Tibial nerve (tissue), 4 donors: Measurements from ENCODE around the gene GRM7. TPM values are rescaled to one million over a fixed set of nuclear protein-coding genes. Genes with fewer than 3 reads are reported as not detected.

Source experiments
- DNase-seq, 2 donors: peaks; one replicate each; pipeline ENCODE4 v3.0.0-alpha.2; 2019; ENCODE audit warnings: low spot score in 2 of 2
- H3K27ac ChIP-seq, 4 donors: fragments of 200-600 bp; sonication (generic) in 3 of 4; one replicate each; pipeline ENCODE4 v1.5.1; 2017 to 2019; ENCODE audit warnings: mild to moderate bottlenecking in 1 of 4
- H3K27me3 ChIP-seq, 2 donors: fragments of 200-600 bp; sonication (generic) in 1 of 2; one replicate each; pipeline versions ENCODE4 v1.5.1 to v1.6.0; 2017 to 2019
- H3K36me3 ChIP-seq, 3 donors: fragments of 200-600 bp; sonication (generic); one replicate each; pipeline ENCODE4 v1.5.1; 2018 to 2019
- H3K4me1 ChIP-seq, 4 donors: fragments of 200-600 bp; sonication (generic) in 3 of 4; one replicate each; pipeline ENCODE4 v1.5.1; 2017 to 2019
- H3K4me3 ChIP-seq, 4 donors: fragments of 200-600 bp; sonication (generic) in 3 of 4; one replicate each; pipeline ENCODE4 v1.5.1; 2017 to 2019; ENCODE audit warnings: mild to moderate bottlenecking in 1 of 4, moderate library complexity in 1 of 4
- H3K9me3 ChIP-seq, 4 donors: fragments of 200-600 bp; sonication (generic) in 3 of 4; one replicate each; pipeline ENCODE4 v1.5.1; 2017 to 2019
- CTCF ChIP-seq, 5 experiments: fragments of 200-600 bp in 3 of 5; fragments of 450-650 bp in 2 of 5; sonication (generic) in 3 of 5; IDR thresholded peaks; one replicate each; pipeline ENCODE4 v1.5.1; 2016 to 2019; ENCODE audit warnings: antibody characterized with exemption in 5 of 5, mild to moderate bottlenecking in 3 of 5, moderate library complexity in 2 of 5
- EP300 ChIP-seq, 2 donors: sonication (generic); formaldehyde crosslinking; IDR thresholded peaks; one replicate each; pipeline ENCODE4 v1.6.1; 2017; ENCODE audit warnings: antibody characterized with exemption in 2 of 2, mild to moderate bottlenecking in 1 of 2
- POLR2A ChIP-seq, 2 donors: fragments of 450-650 bp; IDR thresholded peaks; one replicate each; pipeline ENCODE4 v1.6.1; 2017; ENCODE audit warnings: antibody characterized with exemption in 2 of 2, mild to moderate bottlenecking in 2 of 2, moderate library complexity in 2 of 2
- WGBS, 2 donors: methylation state at CpG; one replicate each; pipeline ENCODE4 v1.1.5; 2018; 5-methylcytosine and 5-hydroxymethylcytosine counted together
- total RNA-seq, 4 donors: library from RNA; depleted of rRNA; stranded (reverse); fragments of >200 nt; gene quantifications; one replicate each; pipeline ENCODE4 v1.1.0, GENCODE V29; 2016

GRM7 gene
- total RNA-seq, 4 donors from 2014 or later, result 0.22 to 0.84 TPM; not detected in 2

- peak in 1 of 2 donors; percentile 61 for DNase-seq
- H3K36me3 ChIP-seq, result no peaks in the 10 kb centered on the region
- WGBS, 2 donors, result 19 to 23% methylated on average over 4 of the region's 4 CpGs
These were observed 821.9 kb downstream of the GRM7 start for GRCh38 chr3:7682822-7683229.

GRCh38 chr3:7683426-7683825 is 822.5 kb downstream of the GRM7 start:
- TF ChIP-seq CTCF (IDR thresholded peaks at IDR 0.05), result no peak
- TF ChIP-seq EP300 (IDR thresholded peaks at IDR 0.05), result no peak
- TF ChIP-seq POLR2A (IDR thresholded peaks at IDR 0.05), result no peak
- 59 to 68% methylated on average over 1 of the region's 1 CpG for WGBS, 2 donors
- Histone ChIP-seq H3K27ac (peak overlapping the region in 2 of 4 donors; percentile 22 to 23), H3K27me3 (no peaks in the 10 kb centered on the region), H3K4me1 (peaks cover 0 to 15% (median 0%) of the 10 kb centered on the region in 4 donors), H3K4me3 (no peak overlapping the region), H3K9me3 (peaks cover 0 to 7% (median 0%) of the 10 kb centered on the region in 4 donors), H3K36me3 (no peaks in the 10 kb centered on the region)
- DNase-seq, result no peak

More at GRCh38 chr3:7682822-7683229, 821.9 kb downstream of the GRM7 start:
- Histone ChIP-seq H3K4me3 (no peak overlapping the region), H3K4me1 (peaks cover 0 to 15% (median 0%) of the 10 kb centered on the region in 4 donors), H3K9me3 (peaks cover 0 to 7% (median 0%) of the 10 kb centered on the region in 4 donors), H3K27ac (peak overlapping the region in 2 of 4 donors; percentile 22 to 23), H3K27me3 (no peaks in the 10 kb centered on the region)
- TF ChIP-seq CTCF (IDR thresholded peaks at IDR 0.05), result no peak
- TF ChIP-seq POLR2A (IDR thresholded peaks at IDR 0.05), result no peak
- TF ChIP-seq EP300 (IDR thresholded peaks at IDR 0.05), result peak in 1 of 2 donors; percentile 44

- Histone ChIP-seq H3K27ac (no peak overlapping the region), H3K36me3 (no peaks in the 10 kb centered on the region), H3K27me3 (no peaks in the 10 kb centered on the region), H3K4me1 (peaks cover 0 to 15% (median 0%) of the 10 kb centered on the region in 4 donors), H3K9me3 (peaks cover 0 to 7% (median 0%) of the 10 kb centered on the region in 4 donors), H3K4me3 (no peak overlapping the region)
- no peak for DNase-seq
- 16 to 47% methylated on average over 1 of the region's 1 CpG for WGBS, 2 donors
- TF ChIP-seq EP300 (IDR thresholded peaks at IDR 0.05) (no peak), CTCF (IDR thresholded peaks at IDR 0.05) (no peak), POLR2A (IDR thresholded peaks at IDR 0.05) (no peak)
These were observed 823.3 kb downstream of the GRM7 start for GRCh38 chr3:7684182-7684715.

- 57 to 58% methylated on average over 6 of the region's 6 CpGs for WGBS, 2 donors
- H3K4me1 ChIP-seq, result peaks cover 0 to 11% (median 0%) of the 10 kb centered on the region in 4 donors
- peaks cover 0 to 7% (median 0%) of the 10 kb centered on the region in 4 donors for H3K9me3 ChIP-seq
- TF ChIP-seq CTCF (IDR thresholded peaks at IDR 0.05) (no peak), POLR2A (IDR thresholded peaks at IDR 0.05) (no peak), EP300 (IDR thresholded peaks at IDR 0.05) (no peak)
- H3K27me3 ChIP-seq, result no peaks in the 10 kb centered on the region
- peak overlapping the region in 1 of 4 donors; percentile 6 for H3K27ac ChIP-seq
- DNase-seq, result no peak
- H3K4me3 ChIP-seq, result no peak overlapping the region
- no peaks in the 10 kb centered on the region for H3K36me3 ChIP-seq
These were observed 826.7 kb downstream of the GRM7 start for GRCh38 chr3:7687428-7688147.

- no peak for DNase-seq
- Histone ChIP-seq H3K36me3 (no peaks in the 10 kb centered on the region), H3K4me3 (no peak overlapping the region), H3K27me3 (no peaks in the 10 kb centered on the region), H3K4me1 (no peaks in the 10 kb centered on the region), H3K27ac (no peak overlapping the region), H3K9me3 (no peaks in the 10 kb centered on the region)
- no peak for TF ChIP-seq CTCF (IDR thresholded peaks at IDR 0.05)
- no peak for TF ChIP-seq EP300 (IDR thresholded peaks at IDR 0.05)
- no peak for TF ChIP-seq POLR2A (IDR thresholded peaks at IDR 0.05)
- WGBS, 2 donors, result 76 to 81% methylated on average over 3 of the region's 3 CpGs
These were observed 832.0 kb downstream of the GRM7 start for GRCh38 chr3:7692866-7693265.
